Epidermal melanocyte (primary cell): ENCODE measurements around the gene VBP1.
"Not testable (repeated sequence)": the region's sequence is repeated elsewhere in the genome, so short reads cannot be mapped to it uniquely, and the experiment has no call there.

ENCODE experiments used
- DNase-seq: peaks from one replicate; pipeline ENCODE4 v3.0.0; 2011; ENCODE audit warnings: low spot score; ENCODE audit not compliant: insufficient read length

The VBP1 gene

GRCh38 chrX:155263854-155264628 lies 47.8 kb downstream of the VBP1 start, which contains the start of gene RAB39B:
Gene RAB39B (minus strand): TSS chrX:155264491. CDS start chrX:155264288, 203 bp downstream.
- no peak for DNase-seq

GRCh38 chrX:155266439-155266838 lies 50.2 kb downstream of the VBP1 start:
- DNase-seq = no peak

- DNase-seq = not testable (repeated sequence)
Observed at GRCh38 chrX:155267995-155268394, 51.7 kb downstream of the VBP1 start.

- no peak for DNase-seq
Observed at GRCh38 chrX:155270969-155271368, 54.7 kb downstream of the VBP1 start.

- no peak for DNase-seq
Observed at GRCh38 chrX:155279873-155280272, 63.6 kb downstream of the VBP1 start.
